Measurements from ENCODE around the gene ITIH3. TPM values are rescaled to one million over a fixed set of nuclear protein-coding genes. Genes with fewer than 3 reads are reported as not detected.

Gene ITIH3
- total RNA-seq, 1 donor from 2014 or later = not detected

GRCh38 chr3:52845157-52845556, 50.6 kb downstream of the ITIH3 start:
- no peaks in the 10 kb centered on the region for H3K79me2 ChIP-seq (ENCODE audit: low read depth)
- no peak overlapping the region for H3K27ac Mint-ChIP-seq
- peaks cover 23% of the 10 kb centered on the region for H3K4me1 Mint-ChIP-seq
- H3F3A ChIP-seq (ENCODE audit: low read depth) = no peaks in the 10 kb centered on the region
- no peaks in the 10 kb centered on the region for H3K9me3 Mint-ChIP-seq
- H3K4me1 ChIP-seq = peaks cover 6% of the 10 kb centered on the region
- H4K20me1 ChIP-seq (ENCODE audit: low read depth) = no peaks in the 10 kb centered on the region
- H3K4me2 ChIP-seq = no peak overlapping the region
- no peak for DNase-seq (ENCODE audit: low spot score)
- no peak overlapping the region for H3K27ac ChIP-seq
- peaks cover 7% of the 10 kb centered on the region for H3K36me3 Mint-ChIP-seq
- H3K27me3 Mint-ChIP-seq (ENCODE audit: insufficient read depth, low read depth) = peaks cover 10% of the 10 kb centered on the region
- H3K9ac ChIP-seq = no peak overlapping the region
- H2AFZ ChIP-seq (replicated peaks) = no peak overlapping the region
- H3K27me3 ChIP-seq = no peaks in the 10 kb centered on the region
- no peaks in the 10 kb centered on the region for H3K36me3 ChIP-seq
- H3K9me3 ChIP-seq (ENCODE audit: low read depth) = no peaks in the 10 kb centered on the region
- no peak overlapping the region for H3K4me3 Mint-ChIP-seq
- no peak overlapping the region for H3K4me3 ChIP-seq
- TF ChIP-seq EZH2phosphoT487 (IDR thresholded peaks at IDR 0.05) = no peak
- TF ChIP-seq EZH2 (IDR thresholded peaks at IDR 0.05) = no peak
- TF ChIP-seq CTCF (IDR thresholded peaks at IDR 0.05) = no peak

GRCh38 chr3:52845691-52846431, 51.3 kb downstream of the ITIH3 start:
- H3K27ac Mint-ChIP-seq = no peak overlapping the region
- Histone ChIP-seq H3K9me3 (ENCODE audit: low read depth) (no peaks in the 10 kb centered on the region), H3K4me2 (no peak overlapping the region), H3K4me3 (no peak overlapping the region), H3K36me3 (no peaks in the 10 kb centered on the region), H4K20me1 (ENCODE audit: low read depth) (no peaks in the 10 kb centered on the region), H3K79me2 (ENCODE audit: low read depth) (no peaks in the 10 kb centered on the region), H3K4me1 (peaks cover 6% of the 10 kb centered on the region), H3F3A (ENCODE audit: low read depth) (no peaks in the 10 kb centered on the region), H2AFZ (replicated peaks) (no peak overlapping the region), H3K9ac (no peak overlapping the region), H3K27ac (no peak overlapping the region), H3K27me3 (no peaks in the 10 kb centered on the region)
- TF ChIP-seq CTCF (IDR thresholded peaks at IDR 0.05) = peak; percentile 53
- no peak for TF ChIP-seq EZH2 (IDR thresholded peaks at IDR 0.05)
- H3K9me3 Mint-ChIP-seq = no peaks in the 10 kb centered on the region
- H3K36me3 Mint-ChIP-seq = peaks cover 5% of the 10 kb centered on the region
- DNase-seq (ENCODE audit: low spot score) = peak; percentile 19
- H3K27me3 Mint-ChIP-seq (ENCODE audit: insufficient read depth, low read depth) = peaks cover 10% of the 10 kb centered on the region
- H3K4me1 Mint-ChIP-seq = peaks cover 22% of the 10 kb centered on the region
- no peak overlapping the region for H3K4me3 Mint-ChIP-seq

GRCh38 chr3:52846432-52846965, 51.9 kb downstream of the ITIH3 start:
- Mint-ChIP-seq H3K9me3 (no peaks in the 10 kb centered on the region), H3K4me3 (no peak overlapping the region), H3K36me3 (peaks cover 5% of the 10 kb centered on the region), H3K27ac (peak overlapping the region; percentile 69), H3K4me1 (peaks cover 21% of the 10 kb centered on the region), H3K27me3 (ENCODE audit: insufficient read depth, low read depth) (peaks cover 8% of the 10 kb centered on the region)
- no peak overlapping the region for H3K27ac ChIP-seq
- H3K79me2 ChIP-seq (ENCODE audit: low read depth) = no peaks in the 10 kb centered on the region
- H3K4me2 ChIP-seq = no peak overlapping the region
- no peak overlapping the region for H3K4me3 ChIP-seq
- peaks cover 6% of the 10 kb centered on the region for H3K4me1 ChIP-seq
- no peaks in the 10 kb centered on the region for H3K9me3 ChIP-seq (ENCODE audit: low read depth)
- H3K36me3 ChIP-seq = no peaks in the 10 kb centered on the region
- no peak overlapping the region for H3K9ac ChIP-seq
- no peak for DNase-seq (ENCODE audit: low spot score)
- H3F3A ChIP-seq (ENCODE audit: low read depth) = no peaks in the 10 kb centered on the region
- no peak overlapping the region for H2AFZ ChIP-seq (replicated peaks)
- TF ChIP-seq CTCF (IDR thresholded peaks at IDR 0.05) = no peak
- TF ChIP-seq EZH2 (IDR thresholded peaks at IDR 0.05) = no peak
- TF ChIP-seq EZH2phosphoT487 (IDR thresholded peaks at IDR 0.05) = no peak
- peaks cover 3% of the 10 kb centered on the region for H4K20me1 ChIP-seq (ENCODE audit: low read depth)
- H3K27me3 ChIP-seq = no peaks in the 10 kb centered on the region

Measured in neural progenitor cell (in vitro differentiated cells).